Measurements from ENCODE around the gene ZNF44.

GRCh38 chr19:12270854-12271253, 23.8 kb downstream of the ZNF44 start:
- TF ChIP-seq ZNF512 (CRISPR knock-in tag; IDR thresholded peaks at IDR 0.05; ENCODE audit: borderline replicate concordance) (no peak), NR3C1 (CRISPR knock-in tag; conservative IDR thresholded peaks at IDR 0.05; ENCODE audit: low read depth) (no peak), CTCF (IDR thresholded peaks at IDR 0.05) (no peak), ZNF532 (CRISPR knock-in tag; IDR thresholded peaks at IDR 0.05; ENCODE audit: borderline replicate concordance) (no peak), ZNF232 (CRISPR knock-in tag; IDR thresholded peaks at IDR 0.05) (no peak), ZNF138 (CRISPR knock-in tag; conservative IDR thresholded peaks at IDR 0.05) (no peak)
